OCI-LY7 (cell line): ENCODE results near the gene TTC24.

ENCODE experiments used
- CTCF ChIP-seq: fragments of 200-600 bp; sonication (generic); conservative IDR thresholded peaks from 2 replicates; pipeline ENCODE4 v1.5.1; 2014; ENCODE audit warnings: mild to moderate bottlenecking, antibody characterized with exemption, low read length, moderate library complexity, mixed read lengths
- EZH2phosphoT487 ChIP-seq: fragments of 200-600 bp; sonication (generic); IDR thresholded peaks from 2 replicates; pipeline ENCODE4 v1.6.1; 2018; ENCODE audit warnings: low read depth, borderline replicate concordance, mild to moderate bottlenecking, mixed run types, antibody characterized with exemption, low read length, moderate library complexity, mixed read lengths

DNA sequence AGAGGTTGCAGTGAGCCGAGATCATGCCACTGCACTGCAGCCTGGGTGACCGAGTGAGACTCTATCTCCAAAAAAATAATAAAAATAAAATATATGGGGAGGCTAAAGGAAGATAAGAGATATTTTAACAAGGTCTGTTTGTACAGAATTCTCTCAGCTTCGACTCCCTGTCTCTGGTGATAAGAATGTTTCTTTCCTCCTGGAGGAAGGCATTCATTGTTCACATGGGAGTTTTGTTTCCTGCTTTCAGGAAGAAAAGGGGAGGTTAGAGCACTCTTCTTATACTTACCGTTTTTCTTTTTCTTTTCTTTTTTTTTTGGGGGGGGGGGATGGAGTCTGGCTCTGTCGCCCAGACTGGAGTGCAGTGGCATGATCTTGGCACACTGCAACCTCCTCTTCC is 10.0 kb downstream of the TTC24 start:
- TF ChIP-seq CTCF (no peak), EZH2phosphoT487 (no peak)
